Endothelial cell of hepatic sinusoid (primary cell): ENCODE results near the gene PSMG4.

Source experiments
- in situ Hi-C: cut with HindIII; loops from 2 replicates; pipeline ENCODE4 v1.10.0; 2017; ENCODE audit warnings: low sequenced_read_pairs

The PSMG4 gene

GRCh38 chr6:3297909-3298308 lies 39.2 kb downstream of the PSMG4 start:
- in situ Hi-C loops, result loop anchor here (5.0 to 25.0 kb wide), 4 partner anchors 44 to 689 kb away; no protein-coding TSS in a partner anchor

DNA sequence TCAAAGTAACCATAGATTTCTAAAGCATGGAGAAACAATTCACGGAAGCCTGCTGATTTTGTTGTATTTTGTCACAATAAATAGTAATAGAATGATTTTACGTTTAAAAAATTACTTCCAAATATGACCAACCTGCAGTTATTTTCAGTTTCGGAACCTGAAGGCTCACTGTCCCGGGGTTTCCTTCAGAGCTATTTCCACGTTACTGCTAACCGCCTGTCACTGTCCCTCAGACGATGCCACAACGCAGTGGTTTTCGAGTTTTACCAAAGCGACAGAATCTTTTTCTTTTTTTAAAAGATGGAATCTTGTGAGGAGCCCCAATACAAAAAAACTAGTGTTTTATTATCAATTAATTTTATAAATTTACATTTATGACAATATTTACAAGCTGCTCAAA lies 40.5 kb downstream of the PSMG4 start:
- in situ Hi-C loops, result loop anchor here (5.0 to 25.0 kb wide), 4 partner anchors 43 to 688 kb away; no protein-coding TSS in a partner anchor

GRCh38 chr6:3301506-3301905 lies 42.8 kb downstream of the PSMG4 start:
- in situ Hi-C loops, result no loop called here

GRCh38 chr6:3303795-3304411 lies 45.2 kb downstream of the PSMG4 start:
- in situ Hi-C loops, result no loop called here

GRCh38 chr6:3304500-3305215 lies 45.9 kb downstream of the PSMG4 start:
- in situ Hi-C loops, result no loop called here

DNA sequence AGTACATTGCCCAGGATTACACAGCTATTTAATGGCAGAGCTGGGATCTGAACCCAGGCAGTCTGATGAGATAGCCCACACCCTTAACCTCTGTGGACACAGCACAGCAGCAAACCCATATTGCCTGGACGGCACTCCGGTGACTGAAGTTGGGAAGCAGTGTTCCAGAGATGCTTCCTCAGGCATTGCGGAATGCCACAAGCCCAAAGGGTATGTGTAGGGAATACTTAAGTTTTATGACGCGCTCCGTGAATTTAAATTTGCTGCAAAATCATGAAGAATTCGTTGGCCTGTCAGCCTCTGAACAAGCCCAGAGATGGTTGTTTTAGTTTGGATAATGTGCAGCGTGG lies 46.4 kb downstream of the PSMG4 start:
- in situ Hi-C loops, result no loop called here

DNA sequence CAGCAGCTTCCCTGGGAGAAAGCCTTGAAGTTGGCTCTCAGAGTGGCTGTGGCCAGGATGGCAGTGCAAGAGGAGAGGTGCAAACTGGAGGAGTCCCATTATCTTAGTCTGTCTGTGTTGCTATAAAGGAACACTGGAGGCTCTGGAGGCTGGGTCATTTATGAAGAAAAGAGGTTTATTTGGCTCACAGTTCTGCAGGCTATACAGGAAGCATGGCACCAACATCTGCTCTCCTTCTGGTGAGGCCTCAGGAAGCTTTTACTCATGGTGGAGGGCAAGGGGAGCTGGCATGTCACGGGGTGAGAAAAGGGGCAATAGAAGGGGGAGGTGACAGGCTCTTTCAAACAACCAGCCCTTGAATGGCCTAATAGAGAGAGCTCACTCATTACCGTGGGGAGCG lies 47.1 kb downstream of the PSMG4 start:
- in situ Hi-C loops, result no loop called here

DNA sequence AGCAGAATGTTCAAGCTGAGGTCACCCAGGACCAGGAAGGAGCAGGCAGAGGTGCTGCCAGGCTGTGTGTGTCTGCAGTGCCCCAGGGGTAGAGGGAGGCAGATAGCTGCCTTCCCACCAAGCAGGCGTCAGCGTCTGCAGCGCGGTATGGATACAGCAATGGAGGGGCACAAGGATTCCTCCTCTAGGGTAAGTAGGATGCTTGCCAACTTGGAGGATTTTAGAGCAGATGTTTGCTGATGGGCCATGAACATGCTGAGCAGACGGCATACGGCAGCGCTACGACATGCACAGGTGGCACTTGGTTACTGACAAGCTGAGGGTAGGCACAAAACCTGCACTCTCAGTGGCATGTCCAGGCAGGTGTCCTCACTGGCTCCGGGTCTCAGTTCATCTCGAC lies 48.1 kb downstream of the PSMG4 start:
- in situ Hi-C loops, result no loop called here

DNA sequence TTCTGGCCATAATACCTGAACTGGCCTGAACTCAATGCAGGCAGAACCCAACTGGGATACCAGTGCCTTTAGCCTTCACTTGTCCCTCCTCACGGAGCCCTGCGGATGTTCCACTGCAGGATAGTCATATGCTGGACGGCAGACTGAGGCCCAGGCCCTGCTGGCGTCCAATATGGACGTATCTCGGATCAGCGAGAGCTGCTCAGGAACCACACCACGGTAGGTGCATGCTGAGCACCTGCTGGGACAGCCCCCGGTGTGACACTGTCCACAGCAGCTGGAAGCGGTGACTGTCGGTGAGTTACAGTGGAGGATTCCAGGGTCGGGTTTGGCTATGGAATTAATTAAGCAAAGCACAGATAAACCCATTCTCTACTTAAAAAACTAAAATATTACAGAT lies 48.7 kb downstream of the PSMG4 start:
- in situ Hi-C loops, result no loop called here

DNA sequence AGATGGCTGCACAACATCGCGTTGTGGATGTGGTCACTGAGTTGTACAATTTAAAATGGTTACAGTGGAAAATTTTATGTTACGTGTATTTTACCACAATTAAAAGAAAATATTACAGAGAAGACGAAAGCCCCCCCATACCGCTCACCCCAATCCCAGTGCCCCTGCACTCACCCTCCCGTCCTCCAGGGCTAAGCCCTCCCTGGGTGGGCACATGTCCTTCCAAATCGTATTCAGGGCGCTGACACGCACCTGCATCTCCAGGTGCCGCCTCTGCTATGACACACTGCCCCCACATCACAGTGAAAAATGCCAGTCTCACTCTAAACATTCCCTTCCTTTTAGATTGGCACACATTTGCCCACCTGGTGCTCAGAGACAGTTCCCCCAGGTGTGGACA lies 49.4 kb downstream of the PSMG4 start:
- in situ Hi-C loops, result no loop called here

GRCh38 chr6:3309391-3310050 lies 50.8 kb downstream of the PSMG4 start:
- in situ Hi-C loops, result no loop called here

DNA sequence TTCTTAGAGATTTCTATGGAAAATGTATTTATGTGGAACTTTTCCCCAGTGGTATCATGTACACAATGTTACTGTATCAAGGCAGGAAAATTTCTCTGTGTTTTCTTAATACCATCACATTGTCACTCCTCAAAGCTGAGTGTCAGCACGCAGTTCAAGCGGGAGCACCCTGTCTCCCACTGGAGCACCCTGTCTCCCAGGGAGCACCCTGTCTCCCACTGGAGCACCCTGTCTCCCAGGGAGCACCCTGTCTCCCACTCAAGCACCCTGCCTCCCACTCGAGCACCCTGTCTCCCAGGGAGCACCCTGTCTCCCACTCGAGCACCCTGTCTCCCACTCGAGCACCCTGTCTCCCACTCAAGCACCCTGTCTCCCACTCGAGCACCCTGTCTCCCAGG lies 51.3 kb downstream of the PSMG4 start:
- in situ Hi-C loops, result no loop called here

GRCh38 chr6:3310703-3311102 lies 52.0 kb downstream of the PSMG4 start:
- in situ Hi-C loops, result no loop called here

DNA sequence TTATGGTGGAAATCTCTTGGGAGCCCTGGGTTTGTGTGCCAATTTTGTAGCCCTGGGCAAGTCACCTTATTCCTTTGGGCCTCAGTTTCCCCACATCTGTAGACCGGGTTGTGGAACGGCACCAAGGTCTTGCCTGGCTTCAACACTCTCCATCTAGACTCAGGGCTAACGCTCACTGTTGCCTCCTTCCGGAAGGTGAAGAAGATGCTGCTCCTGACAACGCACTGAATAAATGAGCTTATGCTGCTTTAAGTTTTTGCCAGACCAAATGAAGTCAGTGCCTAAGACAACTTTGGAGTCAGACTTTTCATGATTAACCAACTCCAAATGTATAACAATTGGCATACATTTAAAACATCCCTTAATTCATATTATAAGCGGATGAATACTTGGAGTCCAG lies 53.1 kb downstream of the PSMG4 start:
- in situ Hi-C loops, result no loop called here

GRCh38 chr6:3312604-3313231 lies 54.0 kb downstream of the PSMG4 start:
- in situ Hi-C loops, result no loop called here

- in situ Hi-C loops, result no loop called here
Measured at GRCh38 chr6:3314176-3314575, 55.4 kb downstream of the PSMG4 start.

DNA sequence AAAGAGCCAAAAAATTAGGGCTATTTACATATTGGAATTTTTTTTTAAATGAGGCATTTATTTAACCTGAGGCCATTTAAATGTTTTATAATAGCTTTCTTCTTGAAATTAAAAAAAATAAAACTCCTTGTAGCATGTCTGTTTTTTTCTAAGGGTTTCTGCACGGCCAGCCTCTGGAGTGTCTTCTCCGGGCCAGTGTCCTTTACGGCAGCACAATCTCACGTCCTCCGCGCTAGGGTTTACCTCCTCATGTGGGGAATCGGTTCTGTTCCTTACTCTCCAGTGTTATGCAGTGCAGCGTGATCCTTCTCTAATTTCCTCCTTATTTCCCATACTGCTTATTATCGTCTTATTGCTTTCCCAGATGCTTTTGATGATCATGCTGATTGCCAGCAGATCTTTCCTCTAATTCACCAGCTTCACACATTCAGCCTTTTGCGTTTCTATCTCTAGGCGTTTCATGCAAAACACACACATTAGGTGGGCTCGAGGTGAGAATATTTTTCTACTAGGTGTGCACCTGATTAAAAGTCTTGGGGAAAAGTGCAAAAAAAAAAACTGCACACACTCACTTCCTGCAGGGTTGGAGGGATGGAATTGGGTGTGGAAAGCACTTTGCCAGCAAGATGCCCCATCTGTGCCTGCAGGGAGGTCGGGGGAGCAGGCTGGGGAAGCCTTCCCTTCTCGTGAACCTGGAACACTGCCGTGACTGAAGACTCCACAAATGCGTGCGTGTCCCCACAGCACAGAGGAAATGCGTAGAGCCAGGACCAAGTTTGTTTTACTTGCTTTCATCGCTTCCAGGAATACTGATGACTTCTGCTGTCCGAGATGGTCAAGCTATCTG lies 56.1 kb downstream of the PSMG4 start:
- in situ Hi-C loops, result no loop called here

GRCh38 chr6:3315841-3316240 lies 57.1 kb downstream of the PSMG4 start:
- in situ Hi-C loops, result no loop called here

DNA sequence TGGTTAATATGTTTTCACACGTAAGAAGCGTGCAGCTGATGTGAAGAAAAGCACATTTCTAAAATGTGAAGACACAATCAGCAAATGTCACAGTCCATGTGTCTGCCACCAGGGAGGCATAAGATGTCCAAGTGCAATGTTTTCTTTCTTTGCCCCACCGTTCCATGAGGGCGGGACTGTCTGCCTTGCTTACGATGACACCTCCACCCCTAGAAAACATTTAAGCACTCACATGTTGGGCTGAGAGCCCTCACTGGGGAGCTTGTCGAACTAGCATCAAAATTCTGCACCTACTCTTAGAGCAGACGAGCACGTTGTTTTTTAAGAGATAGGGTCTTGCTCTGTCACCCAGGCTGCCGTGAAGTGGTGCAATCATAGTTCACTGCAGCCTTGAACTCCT lies 57.6 kb downstream of the PSMG4 start:
- in situ Hi-C loops, result no loop called here

DNA sequence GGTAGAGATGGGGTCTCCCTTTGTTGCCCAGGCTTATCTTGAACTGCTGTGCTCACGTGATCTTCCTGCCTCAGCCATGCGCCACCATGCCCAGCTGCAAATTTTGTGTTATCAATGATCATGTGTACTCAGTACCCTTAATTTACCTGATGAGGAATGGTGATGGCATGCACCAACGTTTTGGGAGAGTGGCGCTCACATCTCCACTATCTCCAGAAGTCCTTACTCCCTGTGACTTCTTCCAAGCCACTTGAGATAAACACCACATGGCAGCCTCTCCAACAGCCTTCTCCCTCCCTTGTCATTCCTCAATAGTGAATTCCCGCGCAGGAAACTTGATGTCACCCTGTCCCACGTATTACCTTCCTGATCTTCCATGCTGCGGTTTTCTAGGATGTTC lies 58.1 kb downstream of the PSMG4 start:
- in situ Hi-C loops, result no loop called here
